ENCODE measurements around the gene PTPRT.

The PTPRT gene

DNA sequence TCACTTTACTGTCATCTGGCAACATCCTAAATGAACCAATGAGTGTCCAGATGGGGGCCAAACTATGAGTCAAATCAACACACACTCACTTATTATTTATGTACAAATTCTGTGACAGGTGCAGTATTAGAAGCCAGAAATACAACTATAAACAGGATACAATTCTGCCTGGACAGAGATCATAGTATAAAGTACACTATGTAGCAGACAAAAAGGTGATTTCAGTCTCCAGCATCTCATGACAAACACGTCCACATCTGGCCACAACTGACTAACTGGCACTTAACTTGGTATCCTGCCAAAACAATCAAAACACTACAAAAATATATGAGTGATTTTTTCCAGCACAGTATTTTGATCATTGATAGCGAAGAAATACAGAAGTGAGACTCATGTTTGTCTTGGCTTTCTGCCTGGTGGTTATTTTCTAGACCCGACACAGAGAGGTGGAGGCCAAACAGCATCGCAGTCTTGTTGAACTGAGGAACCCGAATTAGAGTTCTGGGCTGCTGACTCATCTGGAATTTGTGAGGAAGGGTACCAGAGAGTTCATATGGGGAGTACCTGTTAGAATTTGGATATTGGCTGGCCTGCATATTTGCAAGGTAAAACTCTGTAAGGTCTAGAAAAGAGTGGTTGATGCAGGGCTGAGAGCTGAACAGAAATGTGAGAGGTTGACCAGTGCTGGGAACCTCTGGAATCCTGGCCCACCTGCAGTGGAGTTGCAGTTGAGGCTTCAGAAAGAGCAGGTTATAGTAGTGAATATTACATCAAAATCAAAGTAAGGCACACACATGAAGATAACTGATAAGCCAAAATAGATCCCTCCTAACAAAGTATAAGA lies 475.2 kb downstream of the PTPRT start:
- no peak for DNase-seq (ENCODE audit: low spot score)

- no peak for DNase-seq (ENCODE audit: low spot score)
Observed at GRCh38 chr20:42708266-42708665, 481.4 kb downstream of the PTPRT start.

DNA sequence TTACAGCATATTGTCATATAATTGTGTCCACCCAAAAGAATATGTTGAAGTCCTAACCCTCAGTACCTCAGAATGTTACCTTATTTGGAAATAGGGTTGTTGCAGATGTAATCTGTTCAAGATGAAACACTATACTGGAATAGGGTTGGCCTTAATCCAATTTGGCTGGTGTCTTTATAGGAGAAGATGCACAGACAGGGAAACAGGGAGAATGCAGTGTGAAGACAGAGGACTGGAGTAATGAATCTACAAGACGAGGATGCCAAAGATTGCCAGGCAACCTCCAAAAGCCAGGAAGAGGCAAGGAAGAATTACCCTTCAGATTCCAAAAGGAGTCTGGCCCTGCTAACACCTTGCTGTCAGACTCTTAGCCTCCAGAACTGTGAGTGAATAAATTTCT lies 482.9 kb downstream of the PTPRT start:
- no peak for DNase-seq (ENCODE audit: low spot score)

GRCh38 chr20:42705550-42705949 lies 484.2 kb downstream of the PTPRT start:
- no peak for DNase-seq (ENCODE audit: low spot score)

- DNase-seq (ENCODE audit: low spot score), result no peak
Observed at GRCh38 chr20:42703744-42704143, 486.0 kb downstream of the PTPRT start.

DNA sequence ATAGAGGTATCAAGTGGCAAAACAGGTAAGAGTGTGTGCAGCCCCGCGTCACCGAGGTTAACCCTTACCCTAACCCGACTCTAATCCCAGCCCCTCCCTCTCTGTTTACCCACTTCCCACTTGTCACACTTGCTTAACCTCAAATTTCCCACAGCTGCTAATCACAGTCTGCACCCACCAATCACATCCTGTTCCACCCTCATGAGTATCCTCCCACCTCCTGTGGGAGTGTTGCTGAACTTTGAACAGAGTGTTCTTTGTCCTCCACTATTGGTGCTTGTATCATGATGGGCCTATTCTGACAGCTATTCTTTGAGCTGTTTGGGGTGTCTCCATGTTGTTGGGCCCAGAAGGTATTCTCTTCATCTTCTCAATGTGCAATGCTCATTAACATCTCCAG lies 487.8 kb downstream of the PTPRT start:
- no peak for DNase-seq (ENCODE audit: low spot score)

DNA sequence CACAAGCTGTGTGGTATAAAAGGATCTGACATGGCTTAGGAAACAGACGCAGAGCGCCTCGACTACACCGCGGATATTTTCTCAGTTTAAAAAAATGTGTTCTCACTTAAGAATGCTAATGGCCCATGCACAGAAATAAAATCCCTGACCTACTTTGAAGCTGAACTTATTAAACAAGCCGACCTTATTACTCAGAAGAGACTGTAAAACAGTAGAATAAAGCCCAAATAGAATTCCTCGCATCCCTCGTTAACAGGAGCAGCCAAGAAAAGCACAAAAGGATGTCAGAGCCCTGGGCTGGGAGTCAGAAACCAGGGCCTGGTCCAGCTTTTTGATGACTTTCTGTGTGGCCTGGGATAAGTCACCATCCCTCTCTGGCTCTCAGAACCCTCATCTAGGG lies 489.3 kb downstream of the PTPRT start:
- no peak for DNase-seq (ENCODE audit: low spot score)

GRCh38 chr20:42697962-42698361 lies 491.7 kb downstream of the PTPRT start:
- no peak for DNase-seq (ENCODE audit: low spot score)

DNA sequence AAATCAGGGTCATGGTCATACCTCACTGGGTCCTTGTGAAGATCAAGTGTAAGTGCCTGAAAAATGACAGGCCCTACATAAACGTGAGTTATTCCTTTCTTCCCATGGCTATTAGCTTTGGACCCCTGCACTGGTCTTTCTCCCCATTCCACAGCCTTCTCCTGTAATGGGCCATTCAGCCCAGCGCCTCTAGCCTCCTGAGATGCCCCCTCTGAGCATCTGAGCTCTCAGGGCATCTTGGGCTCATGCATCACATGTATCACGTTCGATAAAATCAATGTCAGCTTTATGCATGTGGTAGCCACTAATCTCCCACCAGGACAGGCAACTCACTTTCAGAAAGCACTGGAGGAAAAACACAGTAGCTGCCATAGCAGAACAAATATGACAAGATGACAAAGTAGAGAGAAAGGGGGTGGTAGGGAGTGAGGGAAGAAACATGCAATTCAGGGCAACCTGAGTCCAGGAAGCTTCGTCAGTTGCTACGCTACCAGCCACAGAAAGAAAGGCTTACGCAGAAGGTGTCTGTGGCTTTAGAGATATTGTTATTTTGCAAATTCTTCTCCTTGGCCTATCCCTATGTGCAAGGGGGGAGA lies 498.8 kb downstream of the PTPRT start:
- DNase-seq (ENCODE audit: low spot score), result no peak

DNA sequence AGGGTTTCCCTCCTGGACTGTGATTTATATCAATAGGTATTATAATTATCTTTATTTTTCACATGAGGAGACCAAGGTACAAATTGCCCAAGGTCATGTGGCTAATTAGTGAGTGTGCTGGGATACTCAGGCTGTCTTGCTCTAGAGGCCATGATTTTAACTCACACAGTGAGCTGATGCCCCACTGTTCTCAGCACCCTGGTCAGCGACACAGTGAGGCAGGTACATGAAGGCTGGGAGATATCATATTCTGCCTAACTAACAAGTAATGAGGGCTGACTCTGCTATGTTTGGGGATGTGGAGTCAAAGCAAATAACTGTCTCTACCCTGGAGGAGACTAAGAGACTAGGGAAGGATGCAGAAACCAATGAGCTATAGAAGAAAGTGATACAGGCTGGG lies 501.1 kb downstream of the PTPRT start:
- DNase-seq (ENCODE audit: low spot score), result peak; percentile 49

DNA sequence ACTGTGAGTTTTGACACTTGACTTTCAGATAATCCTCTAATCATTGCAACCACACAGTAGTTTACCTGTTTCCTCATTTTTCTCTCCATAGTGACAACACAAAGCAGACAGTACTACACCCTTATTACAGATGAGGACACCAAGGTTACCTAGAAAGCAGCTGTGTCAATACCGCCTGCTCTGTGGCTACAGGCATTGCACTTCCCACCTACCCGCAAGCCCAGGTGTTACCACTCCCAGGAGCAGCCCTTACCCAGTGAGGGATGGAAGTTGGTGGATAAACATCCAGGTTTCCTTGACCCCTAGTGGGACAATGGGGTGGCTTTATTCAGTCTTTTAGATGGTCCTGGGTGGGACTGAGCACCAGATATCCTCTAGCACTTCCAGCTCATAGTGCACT lies 503.6 kb downstream of the PTPRT start:
- DNase-seq (ENCODE audit: low spot score), result no peak

GRCh38 chr20:42678895-42679294 lies 510.8 kb downstream of the PTPRT start:
- DNase-seq (ENCODE audit: low spot score), result no peak

- DNase-seq (ENCODE audit: low spot score), result no peak
Observed at GRCh38 chr20:42656130-42656529, 533.6 kb downstream of the PTPRT start.

DNA sequence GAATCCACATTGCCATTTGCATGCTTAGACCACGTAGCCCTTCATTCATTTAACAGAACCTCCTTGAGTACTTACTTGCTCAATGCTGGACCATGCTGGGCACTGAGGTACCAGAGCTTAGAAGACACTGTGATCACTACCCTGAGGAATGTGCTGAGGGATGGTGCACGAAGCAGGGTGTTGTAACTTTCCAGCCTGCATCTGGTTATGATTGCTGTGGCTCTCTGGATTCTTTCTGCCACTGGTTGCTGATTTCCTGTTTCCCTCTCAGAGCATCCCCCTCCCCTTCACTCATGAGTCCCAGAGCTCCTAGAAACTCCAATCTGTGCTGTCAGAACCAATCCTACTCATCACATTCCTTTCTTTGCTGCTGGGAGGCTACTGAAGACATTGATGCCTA lies 537.4 kb downstream of the PTPRT start:
- DNase-seq (ENCODE audit: low spot score), result no peak

- no peak for DNase-seq (ENCODE audit: low spot score)
Observed at GRCh38 chr20:42650191-42650746, 539.4 kb downstream of the PTPRT start.

GRCh38 chr20:42649748-42650147 lies 540.0 kb downstream of the PTPRT start:
- DNase-seq (ENCODE audit: low spot score), result no peak

DNA sequence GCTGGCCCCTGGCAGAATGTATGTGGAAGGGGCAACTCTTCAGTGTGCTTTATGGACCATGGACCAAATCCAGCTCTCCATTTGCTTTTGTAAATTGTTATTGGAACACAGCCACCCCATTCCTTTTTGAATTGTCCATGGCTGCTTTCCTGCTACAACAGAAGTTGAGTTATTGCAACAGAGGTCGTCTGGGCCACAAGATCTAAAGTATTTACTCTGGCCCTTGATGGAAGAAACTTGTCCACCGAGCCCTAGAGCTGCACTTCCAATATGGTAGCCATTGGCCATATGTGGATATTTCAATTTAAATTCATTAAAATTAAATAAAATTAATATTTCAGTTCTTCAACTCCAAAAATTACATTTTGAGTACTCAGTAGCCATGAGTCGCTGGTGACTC lies 543.5 kb downstream of the PTPRT start:
- DNase-seq (ENCODE audit: low spot score), result no peak

DNA sequence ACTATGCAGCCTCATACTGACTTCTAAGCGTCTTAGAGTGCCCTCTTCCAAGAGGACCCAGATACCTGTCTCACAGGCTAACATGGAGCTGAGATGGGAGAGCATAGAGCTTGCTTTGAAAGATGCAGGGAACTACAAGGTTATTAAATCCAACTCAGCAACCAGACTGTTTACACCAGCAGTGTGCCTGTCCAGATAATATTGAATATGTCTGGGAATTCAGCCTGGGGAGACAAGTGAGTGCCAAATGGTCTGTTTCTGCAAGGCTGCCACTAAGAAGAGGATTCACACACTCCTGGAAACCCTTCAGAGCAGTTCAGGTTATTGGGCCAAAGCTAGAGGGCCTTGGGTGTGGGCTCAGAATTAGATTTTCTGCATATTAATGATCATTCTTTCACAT lies 547.8 kb downstream of the PTPRT start:
- no peak for DNase-seq (ENCODE audit: low spot score)

DNA sequence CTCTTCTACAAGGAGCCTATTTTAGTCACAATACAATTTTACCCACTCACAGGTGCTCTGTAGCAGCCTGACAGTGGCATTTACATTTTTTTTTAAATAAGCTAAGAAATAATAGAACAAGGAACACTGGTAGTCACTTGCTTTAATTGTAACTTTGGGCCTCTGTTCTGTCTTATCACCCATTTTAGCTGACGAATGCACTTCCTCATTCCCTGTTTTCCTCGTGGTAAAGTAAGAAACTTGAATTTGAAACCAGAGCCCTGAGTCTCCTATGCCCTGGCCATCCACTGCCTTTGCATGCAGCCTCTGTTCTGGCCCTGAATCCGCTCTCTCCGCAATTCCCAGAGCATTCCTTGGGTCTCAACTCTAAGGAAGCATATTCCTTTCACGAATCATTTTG lies 550.6 kb downstream of the PTPRT start:
- no peak for DNase-seq (ENCODE audit: low spot score)

GRCh38 chr20:42635699-42636411 lies 553.9 kb downstream of the PTPRT start:
- no peak for DNase-seq (ENCODE audit: low spot score)

GRCh38 chr20:42634156-42634555 lies 555.5 kb downstream of the PTPRT start:
- DNase-seq (ENCODE audit: low spot score), result no peak

- DNase-seq (ENCODE audit: low spot score), result no peak
Observed at GRCh38 chr20:42628683-42629082, 561.0 kb downstream of the PTPRT start.

DNA sequence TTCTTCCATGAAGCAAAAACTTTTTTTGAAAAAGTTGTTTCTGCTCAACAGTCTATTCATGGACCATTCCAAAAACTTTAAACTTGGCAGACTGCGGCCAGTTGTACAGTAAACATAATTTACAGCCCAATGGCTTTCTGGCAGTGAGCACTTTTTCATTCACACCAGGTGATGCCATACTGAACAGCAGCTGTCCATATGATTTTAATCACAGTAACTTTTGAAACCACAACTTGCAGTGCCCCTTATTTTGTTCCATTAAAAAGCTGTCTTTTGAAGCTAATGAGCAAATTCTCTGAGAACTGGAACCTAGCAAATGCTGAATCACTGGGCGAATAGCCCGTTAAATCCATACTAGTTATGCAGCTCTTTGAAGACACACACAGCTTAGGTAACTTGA lies 576.6 kb downstream of the PTPRT start:
- no peak for DNase-seq (ENCODE audit: low spot score)
